K562 (cell line): ENCODE results near the gene ZNRF2.

ENCODE experiments used
- NRF1 ChIP-seq, 2 experiments: fragments of 450-650 bp; IDR thresholded peaks in 1 of 2; conservative IDR thresholded peaks in 1 of 2; 2 replicates each; pipeline ENCODE4 v1.6.1; 2014; ENCODE audit warnings: mild to moderate bottlenecking in 2 of 2
- TGIF2 ChIP-seq: sonication (generic); formaldehyde crosslinking; IDR thresholded peaks from 2 replicates; pipeline ENCODE4 v1.8.1; 2022; ENCODE audit warnings: mild to moderate bottlenecking, missing genetic modification reagents, moderate library complexity
- ZZZ3 ChIP-seq: fragments of 450-650 bp; IDR thresholded peaks from 2 replicates; pipeline ENCODE4 v1.6.1; 2016; ENCODE audit warnings: antibody characterized with exemption, mild to moderate bottlenecking, moderate library complexity
- TF ChIP-seq, protein P1 (sequence below): IDR thresholded peaks from 3 replicates; pipeline ENCODE4 v1.6.1; 2011; ENCODE audit warnings: borderline replicate concordance, mild to moderate bottlenecking, moderate library complexity; ENCODE audit not compliant: insufficient read length; ENCODE audit errors: extremely low read depth
- TF ChIP-seq, protein P2 (sequence below), 3 experiments: IDR thresholded peaks in 2 of 3; conservative IDR thresholded peaks in 1 of 3; 2 replicates each; pipeline ENCODE4 v1.5.1; 2011 to 2012; ENCODE audit warnings: low read length in 3 of 3, mild to moderate bottlenecking in 3 of 3, control low read depth in 2 of 3, improper control_type of control experiment in 1 of 3, inconsistent platforms in 1 of 3, low read depth in 1 of 3, mixed read lengths in 1 of 3, moderate library complexity in 1 of 3; ENCODE audit not compliant: insufficient read depth in 2 of 3

DNA sequence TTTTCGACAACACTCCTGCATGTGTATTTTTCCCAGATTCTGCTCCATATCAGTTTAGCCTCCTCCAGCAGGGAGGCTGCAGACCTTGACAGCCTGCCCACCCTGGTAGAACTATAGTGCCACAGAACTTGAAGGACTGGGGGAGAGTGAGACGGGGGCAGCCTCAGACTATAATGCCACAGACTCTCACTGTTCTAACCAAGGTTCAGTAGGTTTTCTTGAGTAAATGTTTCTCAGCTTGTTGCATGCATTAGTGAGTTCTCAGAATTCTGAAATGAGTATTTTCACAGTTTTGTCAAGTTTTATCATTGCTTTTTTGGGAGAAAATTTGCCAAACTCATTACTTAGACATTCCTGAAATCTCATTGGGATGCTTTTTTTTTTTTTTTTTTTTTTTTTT is 95.9 kb downstream of the ZNRF2 start:
- TF ChIP-seq, protein P1, sequence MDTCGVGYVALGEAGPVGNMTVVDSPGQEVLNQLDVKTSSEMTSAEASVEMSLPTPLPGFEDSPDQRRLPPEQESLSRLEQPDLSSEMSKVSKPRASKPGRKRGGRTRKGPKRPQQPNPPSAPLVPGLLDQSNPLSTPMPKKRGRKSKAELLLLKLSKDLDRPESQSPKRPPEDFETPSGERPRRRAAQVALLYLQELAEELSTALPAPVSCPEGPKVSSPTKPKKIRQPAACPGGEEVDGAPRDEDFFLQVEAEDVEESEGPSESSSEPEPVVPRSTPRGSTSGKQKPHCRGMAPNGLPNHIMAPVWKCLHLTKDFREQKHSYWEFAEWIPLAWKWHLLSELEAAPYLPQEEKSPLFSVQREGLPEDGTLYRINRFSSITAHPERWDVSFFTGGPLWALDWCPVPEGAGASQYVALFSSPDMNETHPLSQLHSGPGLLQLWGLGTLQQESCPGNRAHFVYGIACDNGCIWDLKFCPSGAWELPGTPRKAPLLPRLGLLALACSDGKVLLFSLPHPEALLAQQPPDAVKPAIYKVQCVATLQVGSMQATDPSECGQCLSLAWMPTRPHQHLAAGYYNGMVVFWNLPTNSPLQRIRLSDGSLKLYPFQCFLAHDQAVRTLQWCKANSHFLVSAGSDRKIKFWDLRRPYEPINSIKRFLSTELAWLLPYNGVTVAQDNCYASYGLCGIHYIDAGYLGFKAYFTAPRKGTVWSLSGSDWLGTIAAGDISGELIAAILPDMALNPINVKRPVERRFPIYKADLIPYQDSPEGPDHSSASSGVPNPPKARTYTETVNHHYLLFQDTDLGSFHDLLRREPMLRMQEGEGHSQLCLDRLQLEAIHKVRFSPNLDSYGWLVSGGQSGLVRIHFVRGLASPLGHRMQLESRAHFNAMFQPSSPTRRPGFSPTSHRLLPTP = no peak
- TF ChIP-seq, protein P2, sequence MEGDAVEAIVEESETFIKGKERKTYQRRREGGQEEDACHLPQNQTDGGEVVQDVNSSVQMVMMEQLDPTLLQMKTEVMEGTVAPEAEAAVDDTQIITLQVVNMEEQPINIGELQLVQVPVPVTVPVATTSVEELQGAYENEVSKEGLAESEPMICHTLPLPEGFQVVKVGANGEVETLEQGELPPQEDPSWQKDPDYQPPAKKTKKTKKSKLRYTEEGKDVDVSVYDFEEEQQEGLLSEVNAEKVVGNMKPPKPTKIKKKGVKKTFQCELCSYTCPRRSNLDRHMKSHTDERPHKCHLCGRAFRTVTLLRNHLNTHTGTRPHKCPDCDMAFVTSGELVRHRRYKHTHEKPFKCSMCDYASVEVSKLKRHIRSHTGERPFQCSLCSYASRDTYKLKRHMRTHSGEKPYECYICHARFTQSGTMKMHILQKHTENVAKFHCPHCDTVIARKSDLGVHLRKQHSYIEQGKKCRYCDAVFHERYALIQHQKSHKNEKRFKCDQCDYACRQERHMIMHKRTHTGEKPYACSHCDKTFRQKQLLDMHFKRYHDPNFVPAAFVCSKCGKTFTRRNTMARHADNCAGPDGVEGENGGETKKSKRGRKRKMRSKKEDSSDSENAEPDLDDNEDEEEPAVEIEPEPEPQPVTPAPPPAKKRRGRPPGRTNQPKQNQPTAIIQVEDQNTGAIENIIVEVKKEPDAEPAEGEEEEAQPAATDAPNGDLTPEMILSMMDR (IDR thresholded peaks at IDR 0.05 in 2 of 3, conservative IDR thresholded peaks at IDR 0.05 in 1 of 3; ENCODE audit: insufficient read depth in 2 of 3, low read depth in 1 of 3, low read length in 3 of 3) = no peak
- TF ChIP-seq TGIF2 (no peak), NRF1 (conservative IDR thresholded peaks at IDR 0.05 in 1 of 2, IDR thresholded peaks at IDR 0.05 in 1 of 2) (no peak), ZZZ3 (no peak)
